GM12878 (cell line): ENCODE results near the gene ZDHHC11B.

Experiments
- IKZF2 ChIP-seq, 2 experiments: fragments of 450-650 bp; IDR thresholded peaks; 2 replicates each; pipeline ENCODE4 v1.6.1; 2017; ENCODE audit warnings: mild to moderate bottlenecking in 2 of 2, moderate library complexity in 2 of 2
- MTA3 ChIP-seq: IDR thresholded peaks from 2 replicates; pipeline ENCODE4 v1.6.1; 2012; ENCODE audit warnings: low read length, inconsistent platforms, borderline replicate concordance
- MYC ChIP-seq: IDR thresholded peaks from 2 replicates; pipeline ENCODE4 v1.6.1; 2011; ENCODE audit warnings: mild to moderate bottlenecking, low read length, moderate library complexity, inconsistent platforms; ENCODE audit not compliant: insufficient read depth, insufficient replicate concordance, insufficient read length, severe bottlenecking
- NFYB ChIP-seq: IDR thresholded peaks from 2 replicates; pipeline ENCODE4 v1.6.1; 2011; ENCODE audit warnings: low read depth, mild to moderate bottlenecking, low read length, improper control_type of control experiment, moderate library complexity; ENCODE audit not compliant: insufficient read depth
- NKRF ChIP-seq: fragments of 450-650 bp; conservative IDR thresholded peaks from 2 replicates; pipeline ENCODE4 v1.6.1; 2017; ENCODE audit warnings: mild to moderate bottlenecking, moderate library complexity
- POLR2A ChIP-seq: IDR thresholded peaks from 2 replicates; pipeline ENCODE4 v1.6.1; 2011; ENCODE audit warnings: low read depth, mild to moderate bottlenecking, low read length
- POLR2AphosphoS5 ChIP-seq: IDR thresholded peaks from 2 replicates; pipeline ENCODE4 v1.6.1; 2011; ENCODE audit warnings: mild to moderate bottlenecking, low read length, inconsistent platforms

GRCh38 chr5:660491-661030, 124.0 kb downstream of the ZDHHC11B start:
- TF ChIP-seq NKRF (no peak), MTA3 (no peak), POLR2A (no peak), POLR2AphosphoS5 (no peak), IKZF2 (IDR thresholded peaks at IDR 0.05) (no peak), MYC (no peak), NFYB (no peak)
